Measurements from ENCODE around the gene SOX18. TPM values are rescaled to one million over a fixed set of nuclear protein-coding genes. Genes with fewer than 3 reads are reported as not detected.

The SOX18 gene
- total and polyA plus RNA-seq, 2 of the 13 experiments (the other 11 are each of a cell fraction or from before 2014, with no cell fraction given), result 1.6 to 1.9 TPM

DNA sequence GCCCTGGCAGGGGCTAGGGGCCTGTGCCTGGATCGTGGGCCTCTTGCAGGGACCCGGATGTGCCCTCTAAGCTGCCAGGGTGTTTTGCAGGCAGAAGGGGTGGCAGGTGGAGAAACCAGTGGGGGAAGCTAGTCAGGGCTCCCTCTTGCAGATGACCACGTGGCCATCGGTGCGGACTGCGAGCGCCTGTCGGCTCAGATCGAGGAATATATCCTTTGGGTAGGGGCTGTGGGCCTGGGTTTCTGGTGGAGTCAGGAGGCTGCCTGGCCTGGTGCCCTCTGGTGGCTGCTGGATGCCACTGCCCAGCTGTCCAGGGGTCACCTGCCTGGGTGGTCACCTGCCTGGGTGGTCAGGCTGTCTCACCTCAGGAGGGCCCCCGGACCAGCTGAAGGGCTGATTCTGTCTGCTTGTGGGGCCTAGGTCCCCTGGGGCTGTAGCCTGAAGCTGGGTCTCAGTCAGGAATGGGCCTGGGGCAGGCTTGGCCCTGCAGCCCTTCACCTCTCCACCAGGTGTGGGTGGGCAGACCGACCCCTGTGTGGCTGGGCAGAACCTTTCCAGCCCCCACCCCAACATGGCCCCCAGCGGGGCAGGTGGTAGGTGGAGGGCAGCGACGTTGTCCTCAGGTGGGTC is 20.3 kb upstream of the SOX18 start (continued):
- TF ChIP-seq PCBP2 (optimal IDR thresholded peaks at IDR 0.05; ENCODE audit: low read depth, low read length, poor library complexity, severe bottlenecking) (no peak), MIXL1 (CRISPR knock-in tag; IDR thresholded peaks at IDR 0.05) (no peak; the same call in 1 of the 2 replicates), ZNF350 (CRISPR knock-in tag; IDR thresholded peaks at IDR 0.05; ENCODE audit: borderline replicate concordance, low read depth) (peak; percentile 74; the same call in 1 of the 2 replicates), ZNF766 (CRISPR knock-in tag; IDR thresholded peaks at IDR 0.05; ENCODE audit: borderline replicate concordance) (no peak), SOX6 (IDR thresholded peaks at IDR 0.05) (no peak), SOX6 (CRISPR knock-in tag; IDR thresholded peaks at IDR 0.05) (peak; percentile 34; the same call in 1 of the 2 replicates), ZMYM3 (CRISPR knock-in tag; IDR thresholded peaks at IDR 0.05) (peak; percentile 6; the same call in 1 of the 2 replicates), CAMTA2 (CRISPR knock-in tag; IDR thresholded peaks at IDR 0.05; ENCODE audit: borderline replicate concordance) (no peak; the same call in 1 of the 2 replicates), JUN (CRISPR knock-in tag; IDR thresholded peaks at IDR 0.05) (no peak), RELA (CRISPR knock-in tag; IDR thresholded peaks at IDR 0.05) (0 out of 2 replicates have a peak, but pooled peaks have one; percentile 70), ESRRA (CRISPR knock-in tag; IDR thresholded peaks at IDR 0.05; ENCODE audit: low read depth) (peak; percentile 41; the same call in 1 of the 2 replicates), ZNF296 (CRISPR knock-in tag; conservative IDR thresholded peaks at IDR 0.05) (0 out of 2 replicates have a peak, but pooled peaks have one; percentile 33), NCOR1 (IDR thresholded peaks at IDR 0.05; ENCODE audit: borderline replicate concordance, low read length) (no peak), KMT2B (CRISPR knock-in tag; IDR thresholded peaks at IDR 0.05) (peak; percentile 55)
- TF ChIP-seq, protein P1, sequence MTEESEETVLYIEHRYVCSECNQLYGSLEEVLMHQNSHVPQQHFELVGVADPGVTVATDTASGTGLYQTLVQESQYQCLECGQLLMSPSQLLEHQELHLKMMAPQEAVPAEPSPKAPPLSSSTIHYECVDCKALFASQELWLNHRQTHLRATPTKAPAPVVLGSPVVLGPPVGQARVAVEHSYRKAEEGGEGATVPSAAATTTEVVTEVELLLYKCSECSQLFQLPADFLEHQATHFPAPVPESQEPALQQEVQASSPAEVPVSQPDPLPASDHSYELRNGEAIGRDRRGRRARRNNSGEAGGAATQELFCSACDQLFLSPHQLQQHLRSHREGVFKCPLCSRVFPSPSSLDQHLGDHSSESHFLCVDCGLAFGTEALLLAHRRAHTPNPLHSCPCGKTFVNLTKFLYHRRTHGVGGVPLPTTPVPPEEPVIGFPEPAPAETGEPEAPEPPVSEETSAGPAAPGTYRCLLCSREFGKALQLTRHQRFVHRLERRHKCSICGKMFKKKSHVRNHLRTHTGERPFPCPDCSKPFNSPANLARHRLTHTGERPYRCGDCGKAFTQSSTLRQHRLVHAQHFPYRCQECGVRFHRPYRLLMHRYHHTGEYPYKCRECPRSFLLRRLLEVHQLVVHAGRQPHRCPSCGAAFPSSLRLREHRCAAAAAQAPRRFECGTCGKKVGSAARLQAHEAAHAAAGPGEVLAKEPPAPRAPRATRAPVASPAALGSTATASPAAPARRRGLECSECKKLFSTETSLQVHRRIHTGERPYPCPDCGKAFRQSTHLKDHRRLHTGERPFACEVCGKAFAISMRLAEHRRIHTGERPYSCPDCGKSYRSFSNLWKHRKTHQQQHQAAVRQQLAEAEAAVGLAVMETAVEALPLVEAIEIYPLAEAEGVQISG (CRISPR knock-in tag; IDR thresholded peaks at IDR 0.05), result peak; percentile 59
- TF ChIP-seq, protein P2, sequence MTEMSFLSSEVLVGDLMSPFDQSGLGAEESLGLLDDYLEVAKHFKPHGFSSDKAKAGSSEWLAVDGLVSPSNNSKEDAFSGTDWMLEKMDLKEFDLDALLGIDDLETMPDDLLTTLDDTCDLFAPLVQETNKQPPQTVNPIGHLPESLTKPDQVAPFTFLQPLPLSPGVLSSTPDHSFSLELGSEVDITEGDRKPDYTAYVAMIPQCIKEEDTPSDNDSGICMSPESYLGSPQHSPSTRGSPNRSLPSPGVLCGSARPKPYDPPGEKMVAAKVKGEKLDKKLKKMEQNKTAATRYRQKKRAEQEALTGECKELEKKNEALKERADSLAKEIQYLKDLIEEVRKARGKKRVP (CRISPR knock-in tag; IDR thresholded peaks at IDR 0.05), result no peak
- TF ChIP-seq, protein P3, sequence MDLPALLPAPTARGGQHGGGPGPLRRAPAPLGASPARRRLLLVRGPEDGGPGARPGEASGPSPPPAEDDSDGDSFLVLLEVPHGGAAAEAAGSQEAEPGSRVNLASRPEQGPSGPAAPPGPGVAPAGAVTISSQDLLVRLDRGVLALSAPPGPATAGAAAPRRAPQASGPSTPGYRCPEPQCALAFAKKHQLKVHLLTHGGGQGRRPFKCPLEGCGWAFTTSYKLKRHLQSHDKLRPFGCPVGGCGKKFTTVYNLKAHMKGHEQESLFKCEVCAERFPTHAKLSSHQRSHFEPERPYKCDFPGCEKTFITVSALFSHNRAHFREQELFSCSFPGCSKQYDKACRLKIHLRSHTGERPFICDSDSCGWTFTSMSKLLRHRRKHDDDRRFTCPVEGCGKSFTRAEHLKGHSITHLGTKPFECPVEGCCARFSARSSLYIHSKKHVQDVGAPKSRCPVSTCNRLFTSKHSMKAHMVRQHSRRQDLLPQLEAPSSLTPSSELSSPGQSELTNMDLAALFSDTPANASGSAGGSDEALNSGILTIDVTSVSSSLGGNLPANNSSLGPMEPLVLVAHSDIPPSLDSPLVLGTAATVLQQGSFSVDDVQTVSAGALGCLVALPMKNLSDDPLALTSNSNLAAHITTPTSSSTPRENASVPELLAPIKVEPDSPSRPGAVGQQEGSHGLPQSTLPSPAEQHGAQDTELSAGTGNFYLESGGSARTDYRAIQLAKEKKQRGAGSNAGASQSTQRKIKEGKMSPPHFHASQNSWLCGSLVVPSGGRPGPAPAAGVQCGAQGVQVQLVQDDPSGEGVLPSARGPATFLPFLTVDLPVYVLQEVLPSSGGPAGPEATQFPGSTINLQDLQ (CRISPR knock-in tag; IDR thresholded peaks at IDR 0.05), result no peak
- TF ChIP-seq, protein P4, sequence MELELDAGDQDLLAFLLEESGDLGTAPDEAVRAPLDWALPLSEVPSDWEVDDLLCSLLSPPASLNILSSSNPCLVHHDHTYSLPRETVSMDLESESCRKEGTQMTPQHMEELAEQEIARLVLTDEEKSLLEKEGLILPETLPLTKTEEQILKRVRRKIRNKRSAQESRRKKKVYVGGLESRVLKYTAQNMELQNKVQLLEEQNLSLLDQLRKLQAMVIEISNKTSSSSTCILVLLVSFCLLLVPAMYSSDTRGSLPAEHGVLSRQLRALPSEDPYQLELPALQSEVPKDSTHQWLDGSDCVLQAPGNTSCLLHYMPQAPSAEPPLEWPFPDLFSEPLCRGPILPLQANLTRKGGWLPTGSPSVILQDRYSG (CRISPR knock-in tag; IDR thresholded peaks at IDR 0.05), result no peak
- TF ChIP-seq, protein P5, sequence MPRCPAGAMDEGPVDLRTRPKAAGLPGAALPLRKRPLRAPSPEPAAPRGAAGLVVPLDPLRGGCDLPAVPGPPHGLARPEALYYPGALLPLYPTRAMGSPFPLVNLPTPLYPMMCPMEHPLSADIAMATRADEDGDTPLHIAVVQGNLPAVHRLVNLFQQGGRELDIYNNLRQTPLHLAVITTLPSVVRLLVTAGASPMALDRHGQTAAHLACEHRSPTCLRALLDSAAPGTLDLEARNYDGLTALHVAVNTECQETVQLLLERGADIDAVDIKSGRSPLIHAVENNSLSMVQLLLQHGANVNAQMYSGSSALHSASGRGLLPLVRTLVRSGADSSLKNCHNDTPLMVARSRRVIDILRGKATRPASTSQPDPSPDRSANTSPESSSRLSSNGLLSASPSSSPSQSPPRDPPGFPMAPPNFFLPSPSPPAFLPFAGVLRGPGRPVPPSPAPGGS (CRISPR knock-in tag; IDR thresholded peaks at IDR 0.05), result 0 out of 2 replicates have a peak, but pooled peaks have one; percentile 40

Data from HepG2 (cell line).